ENCODE measurements around the gene GRIN2A. TPM values are rescaled to one million over a fixed set of nuclear protein-coding genes. Genes with fewer than 3 reads are reported as not detected.

GRIN2A gene
- total and polyA plus RNA-seq, 2 of the 8 experiments (the other 6 are each of a cell fraction or from before 2014, with no cell fraction given), result 0.18 to 1.8 TPM

GRCh38 chr16:9971907-9972306, 210.3 kb downstream of the GRIN2A start:
- no peak overlapping the region for H3K9ac ChIP-seq (replicated peaks in 1 of 4; ENCODE audit: extremely low read depth in 1 of 4, low read depth in 3 of 4, low read length in 3 of 4)
- H3K4me3 ChIP-seq (ENCODE audit: extremely low read depth in 1 of 4, insufficient read depth in 2 of 4, low read depth in 3 of 4, low read length in 4 of 4), result no peak overlapping the region; a peak in 1 of 8 replicates
- no peaks in the 10 kb centered on the region for H3K23me2 ChIP-seq (ENCODE audit: low read depth, low read length)
- H2BK12ac ChIP-seq (ENCODE audit: low read depth, low read length), result no peak overlapping the region
- H3K79me2 ChIP-seq (ENCODE audit: control insufficient read depth in 1 of 2, insufficient read depth in 2 of 2, low read length in 2 of 2), result no peaks in the 10 kb centered on the region
- no peak overlapping the region for H2AK5ac ChIP-seq (ENCODE audit: low read depth, low read length)
- POLR2A ChIA-PET (ENCODE audit: partially characterized antibody), result no interaction called here
- H4K5ac ChIP-seq (ENCODE audit: insufficient read length, low read depth, low read length), result no peak overlapping the region
- H3K4me1 ChIP-seq (replicated peaks in 1 of 4; ENCODE audit: control insufficient read depth in 3 of 4, insufficient read depth in 4 of 4, low read length in 3 of 4), result peaks cover 0 to 2% (median 0%) of the 10 kb centered on the region in 4 experiments; a peak in 2 of 7 replicates
- no peak for TF ChIP-seq CTCF (IDR thresholded peaks at IDR 0.05; ENCODE audit: control extremely low read depth in 1 of 3, insufficient read depth in 1 of 3, low read depth in 1 of 3, low read length in 3 of 3)
- TF ChIP-seq GABPA (IDR thresholded peaks at IDR 0.05; ENCODE audit: borderline replicate concordance, insufficient read depth, low read length), result no peak
- TF ChIP-seq TEAD4 (IDR thresholded peaks at IDR 0.05; ENCODE audit: low read depth, low read length), result peak; percentile 41; the same call in 1 of the 2 replicates
- TF ChIP-seq TCF12 (IDR thresholded peaks at IDR 0.05; ENCODE audit: low read depth, low read length), result 0 out of 2 replicates have a peak, but pooled peaks have one; percentile 16
- no peak for TF ChIP-seq SP4 (IDR thresholded peaks at IDR 0.05; ENCODE audit: low read length)
- CTCF ChIA-PET (ENCODE audit: partially characterized antibody), result interaction anchor here (0.6 to 1.6 kb wide), 2 partner anchors 16 to 992 kb away, joined by 3 to 6 read pairs; no protein-coding TSS in a partner anchor
- H3K9me3 ChIP-seq (ENCODE audit: insufficient read depth in 2 of 2, low read depth in 1 of 2, low read length in 1 of 2), result peaks cover 0 to 2% of the 10 kb centered on the region in 2 experiments; a peak in 1 of 4 replicates
- no peak overlapping the region for H3K14ac ChIP-seq (ENCODE audit: insufficient read length)
- no peak overlapping the region for H4K91ac ChIP-seq (replicated peaks; ENCODE audit: insufficient read length, low read length)
- no peak overlapping the region for H3K56ac ChIP-seq (replicated peaks; ENCODE audit: insufficient read length, low read depth, low read length)
- H3K36me3 ChIP-seq (ENCODE audit: control insufficient read depth in 2 of 4, insufficient read depth in 4 of 4, low read length in 3 of 4), result no peaks in the 10 kb centered on the region
- H2BK20ac ChIP-seq (ENCODE audit: low read length), result no peak overlapping the region
- no peak overlapping the region for H2AFZ ChIP-seq (ENCODE audit: low read length)
- 41% methylated on average over 2 of the region's 2 CpGs; no CpG with 5 or more reads in 1 of the 2 experiments for WGBS, 2 experiments (ENCODE audit: extremely low coverage in 1 of 2, insufficient coverage in 1 of 2, insufficient read length in 1 of 2, insufficient replicate concordance in 2 of 2, low coverage in 1 of 2, low lambda C conversion rate in 2 of 2, missing lambda C conversion rate in 1 of 2)
- no peak overlapping the region for H2BK120ac ChIP-seq (replicated peaks; ENCODE audit: low read depth, low read length)
- no peaks in the 10 kb centered on the region for H4K20me1 ChIP-seq (replicated peaks in 1 of 2; ENCODE audit: control insufficient read depth in 1 of 2, insufficient read depth in 2 of 2, low read length in 2 of 2)
- H3K4me2 ChIP-seq (ENCODE audit: insufficient read depth in 1 of 2, low read depth in 2 of 2, low read length in 2 of 2), result no peak overlapping the region
- DNase-seq (ENCODE audit: low read depth in 1 of 2, low spot score in 2 of 2) (no peak), FAIRE-seq (no peak)
- no peak overlapping the region for H3K4ac ChIP-seq (replicated peaks; ENCODE audit: insufficient read length, low read depth, low read length)
- H2BK5ac ChIP-seq (ENCODE audit: low read depth, low read length), result no peak overlapping the region
- H3K18ac ChIP-seq (ENCODE audit: extremely low read depth, low read length), result no peak overlapping the region
- H3K27me3 ChIP-seq (replicated peaks in 1 of 4; ENCODE audit: control insufficient read depth in 3 of 4, extremely low read depth in 1 of 4, insufficient read depth in 3 of 4, low read length in 3 of 4), result peaks cover 0 to 17% (median 4%) of the 10 kb centered on the region in 4 experiments; a peak in 3 of 7 replicates
- H3K23ac ChIP-seq (ENCODE audit: insufficient read length), result no peak overlapping the region
- H3K79me1 ChIP-seq (ENCODE audit: low read depth, low read length), result no peaks in the 10 kb centered on the region
- H2BK15ac ChIP-seq (ENCODE audit: low read length), result no peak overlapping the region
- no peak overlapping the region for H4K8ac ChIP-seq (ENCODE audit: extremely low read depth, insufficient read depth, low read length)
- no peak overlapping the region for H3K27ac ChIP-seq (ENCODE audit: low read depth, low read length)
